Esophagus squamous epithelium (tissue), 4 donors: ENCODE data around the gene CFAP299.

Source experiments
- POLR2A ChIP-seq, 4 donors: fragments of 450-650 bp; IDR thresholded peaks; one replicate each; pipeline ENCODE4 v1.6.1; 2017; ENCODE audit warnings: antibody characterized with exemption in 4 of 4, mild to moderate bottlenecking in 4 of 4, moderate library complexity in 3 of 4
- TF ChIP-seq, protein P1 (sequence below), 6 experiments: fragments of 450-650 bp in 4 of 6; fragments of 200-600 bp in 2 of 6; sonication (generic) in 2 of 6; IDR thresholded peaks; one replicate each; pipeline ENCODE4 v1.5.1; 2016 to 2019; ENCODE audit warnings: antibody characterized with exemption in 6 of 6, mild to moderate bottlenecking in 4 of 6, moderate library complexity in 4 of 6

DNA sequence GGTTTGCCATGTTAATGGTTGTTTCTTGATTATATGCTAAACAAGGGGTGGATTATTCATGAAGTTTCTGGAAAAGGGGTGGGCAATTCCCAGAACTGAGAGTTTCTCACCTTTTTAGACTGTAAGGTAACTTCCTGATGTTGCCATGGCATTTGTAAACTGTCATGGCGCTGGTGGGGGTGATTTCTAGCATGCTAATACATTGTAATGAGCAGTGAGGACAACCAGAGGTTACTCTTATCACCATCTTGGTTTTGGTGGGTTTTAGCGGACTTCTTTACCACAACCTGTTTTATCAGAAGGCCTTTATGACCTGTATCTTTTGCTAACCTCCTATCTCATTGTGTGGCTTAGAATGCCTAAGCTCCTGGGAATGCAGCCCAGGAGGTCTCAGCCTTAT lies 81.5 kb downstream of the CFAP299 start:
- TF ChIP-seq, protein P1, sequence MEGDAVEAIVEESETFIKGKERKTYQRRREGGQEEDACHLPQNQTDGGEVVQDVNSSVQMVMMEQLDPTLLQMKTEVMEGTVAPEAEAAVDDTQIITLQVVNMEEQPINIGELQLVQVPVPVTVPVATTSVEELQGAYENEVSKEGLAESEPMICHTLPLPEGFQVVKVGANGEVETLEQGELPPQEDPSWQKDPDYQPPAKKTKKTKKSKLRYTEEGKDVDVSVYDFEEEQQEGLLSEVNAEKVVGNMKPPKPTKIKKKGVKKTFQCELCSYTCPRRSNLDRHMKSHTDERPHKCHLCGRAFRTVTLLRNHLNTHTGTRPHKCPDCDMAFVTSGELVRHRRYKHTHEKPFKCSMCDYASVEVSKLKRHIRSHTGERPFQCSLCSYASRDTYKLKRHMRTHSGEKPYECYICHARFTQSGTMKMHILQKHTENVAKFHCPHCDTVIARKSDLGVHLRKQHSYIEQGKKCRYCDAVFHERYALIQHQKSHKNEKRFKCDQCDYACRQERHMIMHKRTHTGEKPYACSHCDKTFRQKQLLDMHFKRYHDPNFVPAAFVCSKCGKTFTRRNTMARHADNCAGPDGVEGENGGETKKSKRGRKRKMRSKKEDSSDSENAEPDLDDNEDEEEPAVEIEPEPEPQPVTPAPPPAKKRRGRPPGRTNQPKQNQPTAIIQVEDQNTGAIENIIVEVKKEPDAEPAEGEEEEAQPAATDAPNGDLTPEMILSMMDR (IDR thresholded peaks at IDR 0.05) = no peak
- no peak for TF ChIP-seq POLR2A (IDR thresholded peaks at IDR 0.05)
